ENCODE data around the gene ARHGEF16. TPM values are rescaled to one million over a fixed set of nuclear protein-coding genes. Genes with fewer than 3 reads are reported as not detected.

Gene ARHGEF16
- total RNA-seq, 1 donor from 2014 or later: 20.3 TPM

GRCh38 chr1:3413975-3414710, 40.3 kb upstream of the ARHGEF16 start:
- no peaks in the 10 kb centered on the region for H3K4me1 Mint-ChIP-seq
- H3K4me3 Mint-ChIP-seq: no peak overlapping the region
- H3K27ac Mint-ChIP-seq: no peak overlapping the region
- peak; percentile 28 for TF ChIP-seq CTCF (IDR thresholded peaks at IDR 0.05; ENCODE audit: unreplicated experiment)
- no peak for DNase-seq (ENCODE audit: low spot score in 2 of 2, unreplicated experiment in 2 of 2)
- peaks cover 28% of the 10 kb centered on the region for H3K27me3 Mint-ChIP-seq (ENCODE audit: low read depth)
- peaks cover 5% of the 10 kb centered on the region for H3K9me3 Mint-ChIP-seq
- H3K36me3 Mint-ChIP-seq: no peaks in the 10 kb centered on the region

GRCh38 chr1:3415260-3416090, 39.0 kb upstream of the ARHGEF16 start:
- Mint-ChIP-seq H3K4me1 (no peaks in the 10 kb centered on the region), H3K36me3 (no peaks in the 10 kb centered on the region)

GRCh38 chr1:3417082-3417739, 37.3 kb upstream of the ARHGEF16 start:
- peak; percentile 64 for TF ChIP-seq CTCF (IDR thresholded peaks at IDR 0.05; ENCODE audit: unreplicated experiment)
- Mint-ChIP-seq H3K27ac (no peak overlapping the region), H3K9me3 (peaks cover 8% of the 10 kb centered on the region), H3K4me1 (no peaks in the 10 kb centered on the region), H3K27me3 (ENCODE audit: low read depth) (peaks cover 39% of the 10 kb centered on the region), H3K4me3 (no peak overlapping the region), H3K36me3 (no peaks in the 10 kb centered on the region)
- DNase-seq (ENCODE audit: low spot score in 2 of 2, unreplicated experiment in 2 of 2): no peak

More at GRCh38 chr1:3415260-3416090, 39.0 kb upstream of the ARHGEF16 start:
- no peak for DNase-seq (ENCODE audit: low spot score in 2 of 2, unreplicated experiment in 2 of 2)
- Mint-ChIP-seq H3K4me3 (no peak overlapping the region), H3K27me3 (ENCODE audit: low read depth) (peaks cover 36% of the 10 kb centered on the region), H3K27ac (no peak overlapping the region), H3K9me3 (peaks cover 8% of the 10 kb centered on the region)
- TF ChIP-seq CTCF (IDR thresholded peaks at IDR 0.05; ENCODE audit: unreplicated experiment): no peak

- H3K4me1 Mint-ChIP-seq: no peaks in the 10 kb centered on the region
- no peaks in the 10 kb centered on the region for H3K36me3 Mint-ChIP-seq
- no peak overlapping the region for H3K27ac Mint-ChIP-seq
- peaks cover 41% of the 10 kb centered on the region for H3K27me3 Mint-ChIP-seq (ENCODE audit: low read depth)
- no peak overlapping the region for H3K4me3 Mint-ChIP-seq
- TF ChIP-seq CTCF (IDR thresholded peaks at IDR 0.05; ENCODE audit: unreplicated experiment): no peak
- H3K9me3 Mint-ChIP-seq: peaks cover 8% of the 10 kb centered on the region
- DNase-seq (ENCODE audit: low spot score in 2 of 2, unreplicated experiment in 2 of 2): no peak
These were observed 36.5 kb upstream of the ARHGEF16 start for GRCh38 chr1:3417934-3418333.

- H3K27me3 Mint-ChIP-seq (ENCODE audit: low read depth): peaks cover 35% of the 10 kb centered on the region
- peaks cover 8% of the 10 kb centered on the region for H3K9me3 Mint-ChIP-seq
- H3K4me3 Mint-ChIP-seq: no peak overlapping the region
- DNase-seq (ENCODE audit: low spot score in 2 of 2, unreplicated experiment in 2 of 2): no peak
- H3K27ac Mint-ChIP-seq: no peak overlapping the region
- no peaks in the 10 kb centered on the region for H3K4me1 Mint-ChIP-seq
- TF ChIP-seq CTCF (IDR thresholded peaks at IDR 0.05; ENCODE audit: unreplicated experiment): no peak
- no peaks in the 10 kb centered on the region for H3K36me3 Mint-ChIP-seq
These were observed 35.9 kb upstream of the ARHGEF16 start for GRCh38 chr1:3418600-3418999.
